Kidney (tissue), 14 donors: Measurements from ENCODE around the gene DEFB132. TPM values are rescaled to one million over a fixed set of nuclear protein-coding genes. Genes with fewer than 3 reads are reported as not detected.

Experiments used
- DNase-seq, 5 donors: peaks; one replicate each; pipeline ENCODE4 v3.0.0-alpha.2; 2013 to 2020
- FAIRE-seq: peaks from 2 replicates; lab custom pipeline; 2012; peaks lifted over from hg19 to GRCh38; lab: Jason Lieb, UNC
- H3K27ac ChIP-seq, 2 donors: one replicate each; pipeline ENCODE4 v1.7.0; 2013; ENCODE audit warnings: low read depth in 2 of 2, low read length in 2 of 2, inconsistent platforms in 1 of 2
- H3K27me3 ChIP-seq: one replicate; pipeline ENCODE4 v1.7.1; 2013; ENCODE audit warnings: low read length, inconsistent platforms; ENCODE audit not compliant: control insufficient read depth, insufficient read depth
- H3K36me3 ChIP-seq, 3 donors: one replicate each; pipeline versions ENCODE4 v1.7.0 to v1.7.1; 2013; ENCODE audit warnings: low read length in 3 of 3, control low read depth in 1 of 3, inconsistent platforms in 1 of 3; ENCODE audit not compliant: insufficient read depth in 3 of 3, control insufficient read depth in 2 of 3
- H3K4me1 ChIP-seq, 3 donors: one replicate each; pipeline versions ENCODE4 v1.7.0 to v1.7.1; 2013; ENCODE audit warnings: low read length in 3 of 3, inconsistent platforms in 1 of 3, low read depth in 1 of 3; ENCODE audit not compliant: control insufficient read depth in 2 of 3, insufficient read depth in 2 of 3
- H3K4me3 ChIP-seq, 3 donors: one replicate each; pipeline versions ENCODE4 v1.7.0 to v1.8.1; 2013; ENCODE audit warnings: low read length in 3 of 3, control low read depth in 1 of 3, inconsistent platforms in 1 of 3
- H3K9ac ChIP-seq, 3 donors: one replicate each; pipeline versions ENCODE4 v1.7.0 to v1.7.1; 2013; ENCODE audit warnings: low read length in 3 of 3, control low read depth in 1 of 3, inconsistent platforms in 1 of 3
- H3K9me3 ChIP-seq, 3 donors: one replicate each; pipeline versions ENCODE4 v1.7.0 to v1.7.1; 2013; ENCODE audit warnings: low read length in 3 of 3, control low read depth in 1 of 3, inconsistent platforms in 1 of 3; ENCODE audit not compliant: control insufficient read depth in 2 of 3, insufficient read depth in 1 of 3
- CTCF ChIP-seq: IDR thresholded peaks from 3 replicates; pipeline ENCODE4 v1.5.1; 2012; ENCODE audit warnings: mild to moderate bottlenecking, moderate library complexity, borderline replicate concordance; ENCODE audit not compliant: insufficient read depth; ENCODE audit errors: extremely low read depth
- intact Hi-C: fragments of 100-400 bp; cut with DNase I; formaldehyde crosslinking; loops from one replicate; pipeline ENCODE4 v1.11.1; 2022
- polyA plus RNA-seq: library from polyadenylated mRNA; stranded (reverse); fragments of 350-450 nt; fragmentation: Illumina TruSeq; extraction: RNeasy Lipid Tissue Mini Kit (QIAGEN cat#74804); gene quantifications from one replicate; pipeline ENCODE4 v1.2.3, GENCODE V29; 2014; ENCODE audit warnings: low read depth, low replicate concordance; ENCODE audit not compliant: insufficient read depth
- total RNA-seq: library from RNA; stranded (reverse); fragmentation: NEBNext Ultra II Directional; extraction: Animal tissue kit (Norgen Biotek cat#: 25700); gene quantifications from one replicate; pipeline ENCODE4 v1.2.1, GENCODE V29; 2021
- donor health status: control.
- donor health status: control.
- donor health status: control.
- donor health status: control.
- donor health status: control.
- donor health status: DM: yes; HTN: yes; CAD: no.
- donor health status: Normal renal cell carcinoma (clear cell type).

The DEFB132 gene
- total and polyA plus RNA-seq, 2 donors from 2014 or later = 0.24 TPM; not detected in 1

- Histone ChIP-seq H3K9ac (peak overlapping the region; percentile 62 to 99 (median 98)), H3K9me3 (no peaks in the 10 kb centered on the region), H3K36me3 (peaks cover 0 to 3% (median 0%) of the 10 kb centered on the region in 3 donors), H3K27me3 (no peaks in the 10 kb centered on the region), H3K4me1 (peaks cover 7 to 27% (median 22%) of the 10 kb centered on the region in 3 donors), H3K27ac (peak overlapping the region; percentile 95 to 99), H3K4me3 (peak overlapping the region; percentile 81 to 97 (median 87))
- DNase-seq = peak; percentile 54 to 91 (median 76)
- peak; percentile 1 for TF ChIP-seq CTCF
- no peak for FAIRE-seq
- intact Hi-C loops = no loop called here
Observed at GRCh38 chr20:297925-298775, 40.6 kb downstream of the DEFB132 start.

GRCh38 chr20:298776-299391 lies 41.4 kb downstream of the DEFB132 start:
- Histone ChIP-seq H3K27ac (peak overlapping the region; percentile 95 to 99), H3K4me1 (peaks cover 7 to 27% (median 22%) of the 10 kb centered on the region in 3 donors), H3K36me3 (peaks cover 0 to 3% (median 0%) of the 10 kb centered on the region in 3 donors), H3K9me3 (no peaks in the 10 kb centered on the region), H3K9ac (peak overlapping the region; percentile 62 to 99 (median 98)), H3K4me3 (peak overlapping the region; percentile 81 to 97 (median 87)), H3K27me3 (no peaks in the 10 kb centered on the region)
- FAIRE-seq (no peak), DNase-seq (no peak)
- intact Hi-C loops = no loop called here
- no peak for TF ChIP-seq CTCF

- Histone ChIP-seq H3K36me3 (peaks cover 0 to 3% (median 0%) of the 10 kb centered on the region in 3 donors), H3K4me3 (peak overlapping the region; percentile 48 to 97 (median 87)), H3K9me3 (no peaks in the 10 kb centered on the region), H3K4me1 (peaks cover 7 to 27% (median 22%) of the 10 kb centered on the region in 3 donors), H3K27me3 (no peaks in the 10 kb centered on the region), H3K27ac (no peak overlapping the region), H3K9ac (peak overlapping the region in 1 of 3 donors; percentile 16)
- FAIRE-seq = no peak
- no peak for DNase-seq
- intact Hi-C loops = no loop called here
- TF ChIP-seq CTCF = no peak
Observed at GRCh38 chr20:300345-300990, 42.9 kb downstream of the DEFB132 start.
